WTC11 (cell line): ENCODE results near the gene HNRNPM. TPM values are rescaled to one million over a fixed set of nuclear protein-coding genes. Genes with fewer than 3 reads are reported as not detected.

Experiments used
- AFF4 ChIP-seq: sonication (generic); formaldehyde crosslinking; IDR thresholded peaks from 2 replicates; pipeline ENCODE4 v1.8.1; 2023; ENCODE audit warnings: mild to moderate bottlenecking, missing genetic modification reagents, borderline replicate concordance
- ATF1 ChIP-seq: sonication (generic); formaldehyde crosslinking; IDR thresholded peaks from 2 replicates; pipeline ENCODE4 v1.8.1; 2023; ENCODE audit warnings: mild to moderate bottlenecking, moderate library complexity, missing genetic modification reagents
- ATF3 ChIP-seq: sonication (generic); formaldehyde crosslinking; conservative IDR thresholded peaks from 2 replicates; pipeline ENCODE4 v1.8.1; 2022; ENCODE audit warnings: mild to moderate bottlenecking, missing genetic modification reagents
- ATF6 ChIP-seq: sonication (generic); formaldehyde crosslinking; IDR thresholded peaks from 2 replicates; pipeline ENCODE4 v1.8.1; 2023; ENCODE audit warnings: mild to moderate bottlenecking, missing genetic modification reagents
- E2F1 ChIP-seq: sonication (generic); formaldehyde crosslinking; IDR thresholded peaks from 2 replicates; pipeline ENCODE4 v1.8.0; 2022; ENCODE audit warnings: mild to moderate bottlenecking, missing genetic modification reagents
- E2F5 ChIP-seq: sonication (generic); formaldehyde crosslinking; IDR thresholded peaks from 2 replicates; pipeline ENCODE4 v1.8.1; 2022; ENCODE audit warnings: mild to moderate bottlenecking, moderate library complexity, missing genetic modification reagents
- EMX1 ChIP-seq: fragments of 250-450 bp; sonication (Bioruptor Pico); IDR thresholded peaks from 2 replicates; pipeline ENCODE4 v1.8.0; 2021; ENCODE audit warnings: mild to moderate bottlenecking
- ETV6 ChIP-seq: sonication (generic); formaldehyde crosslinking; IDR thresholded peaks from 2 replicates; pipeline ENCODE4 v1.8.1; 2022; ENCODE audit warnings: mild to moderate bottlenecking, missing genetic modification reagents
- FOXK1 ChIP-seq: sonication (generic); formaldehyde crosslinking; IDR thresholded peaks from 2 replicates; pipeline ENCODE4 v1.8.0; 2022; ENCODE audit warnings: mild to moderate bottlenecking, moderate library complexity, missing genetic modification reagents
- GTF2I ChIP-seq: fragments of 250-450 bp; sonication (Bioruptor Pico); conservative IDR thresholded peaks from 2 replicates; pipeline ENCODE4 v1.4.0; 2021; ENCODE audit warnings: mild to moderate bottlenecking
- IRF2 ChIP-seq: sonication (generic); formaldehyde crosslinking; IDR thresholded peaks from 2 replicates; pipeline ENCODE4 v1.8.0; 2022; ENCODE audit warnings: low read depth, missing genetic modification reagents, borderline replicate concordance
- MAX ChIP-seq: sonication (generic); formaldehyde crosslinking; IDR thresholded peaks from 2 replicates; pipeline ENCODE4 v1.8.0; 2022; ENCODE audit warnings: mild to moderate bottlenecking, missing genetic modification reagents
- MLX ChIP-seq: sonication (generic); formaldehyde crosslinking; IDR thresholded peaks from 2 replicates; pipeline ENCODE4 v1.8.1; 2023; ENCODE audit warnings: mild to moderate bottlenecking, missing genetic modification reagents, moderate library complexity
- NFATC4 ChIP-seq: fragments of 250-450 bp; sonication (Bioruptor Pico); IDR thresholded peaks from 2 replicates; pipeline ENCODE4 v1.9.0; 2021; ENCODE audit warnings: mild to moderate bottlenecking
- OVOL2 ChIP-seq: fragments of 250-450 bp; sonication (Bioruptor Pico); IDR thresholded peaks from 2 replicates; pipeline ENCODE4 v1.9.0; 2021; ENCODE audit warnings: mild to moderate bottlenecking, borderline replicate concordance
- SOX15 ChIP-seq: fragments of 250-450 bp; sonication (Bioruptor Pico); IDR thresholded peaks from 2 replicates; pipeline ENCODE4 v1.9.0; 2021; ENCODE audit warnings: mild to moderate bottlenecking
- TEAD1 ChIP-seq: sonication (generic); formaldehyde crosslinking; IDR thresholded peaks from 2 replicates; pipeline ENCODE4 v1.8.0; 2022; ENCODE audit warnings: mild to moderate bottlenecking, missing genetic modification reagents
- USF1 ChIP-seq: sonication (generic); formaldehyde crosslinking; IDR thresholded peaks from 2 replicates; pipeline ENCODE4 v1.8.0; 2022; ENCODE audit warnings: mild to moderate bottlenecking, missing genetic modification reagents
- ZBTB21 ChIP-seq: sonication (generic); formaldehyde crosslinking; IDR thresholded peaks from 2 replicates; pipeline ENCODE4 v1.8.1; 2023; ENCODE audit warnings: mild to moderate bottlenecking, missing genetic modification reagents, borderline replicate concordance
- ZNF121 ChIP-seq: sonication (generic); formaldehyde crosslinking; IDR thresholded peaks from 2 replicates; pipeline ENCODE4 v1.8.0; 2023; ENCODE audit warnings: missing genetic modification reagents
- ZNF138 ChIP-seq: sonication (generic); formaldehyde crosslinking; conservative IDR thresholded peaks from 2 replicates; pipeline ENCODE4 v1.8.1; 2022; ENCODE audit warnings: mild to moderate bottlenecking, moderate library complexity, missing genetic modification reagents
- ZNF219 ChIP-seq: sonication (generic); formaldehyde crosslinking; IDR thresholded peaks from 2 replicates; pipeline ENCODE4 v1.8.0; 2023; ENCODE audit warnings: missing genetic modification reagents, mild to moderate bottlenecking, borderline replicate concordance
- ZNF263 ChIP-seq: sonication (generic); formaldehyde crosslinking; IDR thresholded peaks from 2 replicates; pipeline ENCODE4 v1.8.1; 2022; ENCODE audit warnings: low read depth, mild to moderate bottlenecking, moderate library complexity, missing genetic modification reagents
- ZNF396 ChIP-seq: fragments of 250-450 bp; sonication (Bioruptor Pico); IDR thresholded peaks from 2 replicates; pipeline ENCODE4 v1.8.0; 2021; ENCODE audit warnings: mild to moderate bottlenecking, moderate library complexity, borderline replicate concordance
- ZNF532 ChIP-seq: fragments of 250-450 bp; sonication (Bioruptor Pico); IDR thresholded peaks from 2 replicates; pipeline ENCODE4 v1.9.0; 2021; ENCODE audit warnings: mild to moderate bottlenecking, borderline replicate concordance
- total RNA-seq: library from RNA; stranded (reverse); gene quantifications from 3 replicates; pipeline ENCODE4 v1.2.3, GENCODE V29; 2021

The HNRNPM gene
- total RNA-seq, 1 experiment from 2014 or later: 416 TPM

GRCh38 chr19:8505680-8506401 lies 61.1 kb downstream of the HNRNPM start (continued):
- TF ChIP-seq AFF4 (CRISPR knock-in tag) (no peak), FOXK1 (no peak), TEAD1 (0 out of 2 replicates have a peak, but pooled peaks have one; percentile 12), OVOL2 (CRISPR knock-in tag) (no peak), SOX15 (no peak), ZNF263 (CRISPR knock-in tag) (peak; percentile 82), MAX (CRISPR knock-in tag) (peak; percentile 87), ZNF138 (CRISPR knock-in tag) (no peak), E2F1 (CRISPR knock-in tag) (no peak), GTF2I (CRISPR knock-in tag) (no peak), IRF2 (CRISPR knock-in tag) (no peak), MLX (CRISPR knock-in tag) (0 out of 2 replicates have a peak, but pooled peaks have one; percentile 47), ETV6 (CRISPR knock-in tag) (0 out of 2 replicates have a peak, but pooled peaks have one; percentile 58), USF1 (CRISPR knock-in tag) (peak; percentile 84), ATF1 (CRISPR knock-in tag) (no peak), ATF6 (CRISPR knock-in tag) (no peak), ZNF121 (CRISPR knock-in tag) (no peak), ZNF532 (CRISPR knock-in tag) (no peak; the same call in 1 of the 2 replicates), ZNF219 (no peak), ZNF396 (no peak), E2F5 (CRISPR knock-in tag) (0 out of 2 replicates have a peak, but pooled peaks have one; percentile 28), EMX1 (CRISPR knock-in tag) (no peak), ZBTB21 (CRISPR knock-in tag) (no peak), ATF3 (no peak), NFATC4 (CRISPR knock-in tag) (no peak)
